ENCODE data around the gene BLTP2. TPM values are rescaled to one million over a fixed set of nuclear protein-coding genes. Genes with fewer than 3 reads are reported as not detected.
"Not testable (repeated sequence)": the region's sequence is repeated elsewhere in the genome, so short reads cannot be mapped to it uniquely, and the experiment has no call there.

BLTP2 gene
- 10 to 100 TPM in 11 of 12 donors, not detected in 1; 47.5 to 88.6 (median 53.1) TPM for polyA plus RNA-seq (ENCODE audit: insufficient read length in 12 of 12)
- long read RNA-seq, donor 1, transcript KIAA0100-210 (11 exons, 1,582 nt): major isoform, 7 of 18 reads
- long read RNA-seq, donor 1, partial matches to known transcripts: 10 of 18 reads
- long read RNA-seq, donor 1, other reads (novel, unspliced or antisense): 0 of 18 reads
- long read RNA-seq, donor 2, partial matches to known transcripts: 5 of 7 reads
- long read RNA-seq, donor 2, other reads (novel, unspliced or antisense): 0 of 7 reads
- long read RNA-seq, donor 3, partial matches to known transcripts: 0 of 3 reads
- long read RNA-seq, donor 3, other reads (novel, unspliced or antisense): 0 of 3 reads
- long read RNA-seq, donor 4, partial matches to known transcripts: 0 of 3 reads
- long read RNA-seq, donor 4, other reads (novel, unspliced or antisense): 0 of 3 reads
- long read RNA-seq, donor 5, transcript KIAA0100-210 (11 exons, 1,582 nt): major isoform, 6 of 12 reads
- long read RNA-seq, donor 5, partial matches to known transcripts: 5 of 12 reads
- long read RNA-seq, donor 5, other reads (novel, unspliced or antisense): 0 of 12 reads
- long read RNA-seq, donor 6, partial matches to known transcripts: 0 of 2 reads
- long read RNA-seq, donor 6, other reads (novel, unspliced or antisense): 0 of 2 reads
- long read RNA-seq, donor 7, partial matches to known transcripts: 0 of 3 reads
- long read RNA-seq, donor 7, other reads (novel, unspliced or antisense): 0 of 3 reads
- long read RNA-seq, donor 8, partial matches to known transcripts: 30 of 40 reads
- long read RNA-seq, donor 8, other reads (novel, unspliced or antisense): 6 of 40 reads
- long read RNA-seq, donor 9, partial matches to known transcripts: 1,156 of 4,035 reads
- long read RNA-seq, donor 9, other reads (novel, unspliced or antisense): 2,876 of 4,035 reads
- long read RNA-seq, donor 10, full-length matches to known transcripts: 2 of 2 reads
- long read RNA-seq, donor 10, partial matches to known transcripts: 0 of 2 reads
- long read RNA-seq, donor 10, other reads (novel, unspliced or antisense): 0 of 2 reads
- long read RNA-seq, donor 11, partial matches to known transcripts: 4,984 of 5,235 reads
- long read RNA-seq, donor 11, other reads (novel, unspliced or antisense): 249 of 5,235 reads

- peak; percentile 96 for DNase-seq
Measured at GRCh38 chr17:28644787-28645575, at the start of gene BLTP2. Gene BLTP2, minus strand, starts transcription at chr17:28645158. Its CDS starts 102 bp downstream, at chr17:28645056.

- DNase-seq: no peak
Measured at GRCh38 chr17:28693869-28694268, 48.9 kb upstream of the BLTP2 start.

- no peak for DNase-seq
Measured at GRCh38 chr17:28689011-28689410, 44.1 kb upstream of the BLTP2 start.

GRCh38 chr17:28688481-28688880 is 43.5 kb upstream of the BLTP2 start:
- DNase-seq: no peak

GRCh38 chr17:28686296-28686695 is 41.3 kb upstream of the BLTP2 start:
- no peak for DNase-seq

- no peak for DNase-seq
Measured at GRCh38 chr17:28685366-28685765, 40.4 kb upstream of the BLTP2 start.

GRCh38 chr17:28684963-28685362 is 40.0 kb upstream of the BLTP2 start:
- DNase-seq: no peak

- DNase-seq: no peak
Measured at GRCh38 chr17:28682655-28683054, 37.7 kb upstream of the BLTP2 start.

GRCh38 chr17:28675980-28676379 is 31.0 kb upstream of the BLTP2 start:
- no peak for DNase-seq

- DNase-seq: no peak
Measured at GRCh38 chr17:28675490-28675889, 30.5 kb upstream of the BLTP2 start.

- no peak for DNase-seq
Measured at GRCh38 chr17:28669918-28670317, 25.0 kb upstream of the BLTP2 start.

- no peak for DNase-seq
Measured at GRCh38 chr17:28667870-28668269, 22.9 kb upstream of the BLTP2 start.

GRCh38 chr17:28665994-28666393 is 21.0 kb upstream of the BLTP2 start:
- DNase-seq: no peak

GRCh38 chr17:28663723-28664122 is 18.8 kb upstream of the BLTP2 start:
- no peak for DNase-seq

- DNase-seq: no peak
Measured at GRCh38 chr17:28662527-28662829, 17.5 kb upstream of the BLTP2 start.

- DNase-seq: peak; percentile 96
Measured at GRCh38 chr17:28661635-28662526, 16.9 kb upstream of the BLTP2 start, which contains the start of the genes SDF2 and SUPT6H. Gene SDF2, minus strand, starts transcription at chr17:28661906. Its CDS starts 30 bp downstream, at chr17:28661876. Gene SUPT6H, plus strand, starts transcription at chr17:28662205. Its CDS starts 11,197 bp downstream, at chr17:28673402.

- not testable (repeated sequence) for DNase-seq
Measured at GRCh38 chr17:28659497-28659881, 14.5 kb upstream of the BLTP2 start.

GRCh38 chr17:28658766-28659496 is 14.0 kb upstream of the BLTP2 start:
- DNase-seq: not testable (repeated sequence)

- DNase-seq: not testable (repeated sequence)
Measured at GRCh38 chr17:28658342-28658741, 13.4 kb upstream of the BLTP2 start.

All from muscle of arm (tissue), 14 donors.